BLaER1 (cell line): ENCODE measurements around the gene TMEM170A.
A peak's percentile ranks its signal among the peaks of the same experiment; 100 is the strongest.
"Not testable (repeated sequence)": the region's sequence is repeated elsewhere in the genome, so short reads cannot be mapped to it uniquely, and the experiment has no call there.

Experiments used
- H3K27ac ChIP-seq: shearing (Covaris generic); formaldehyde crosslinking; 2 replicates; pipeline ENCODE4 v1.8.1; 2022
- H3K27me3 ChIP-seq: shearing (Covaris generic); formaldehyde crosslinking; 2 replicates; pipeline ENCODE4 v1.8.1; 2022
- H3K36me3 ChIP-seq: shearing (Covaris generic); formaldehyde crosslinking; 2 replicates; pipeline ENCODE4 v1.8.1; 2022
- H3K4me1 ChIP-seq: shearing (Covaris generic); formaldehyde crosslinking; 2 replicates; pipeline ENCODE4 v1.8.1; 2022
- H3K4me2 ChIP-seq: shearing (Covaris generic); formaldehyde crosslinking; 2 replicates; pipeline ENCODE4 v1.8.1; 2022
- H3K4me3 ChIP-seq: shearing (Covaris generic); formaldehyde crosslinking; 2 replicates; pipeline ENCODE4 v1.8.1; 2022
- H3K9ac ChIP-seq: shearing (Covaris generic); formaldehyde crosslinking; 2 replicates; pipeline ENCODE4 v1.8.1; 2022
- H3K9me3 ChIP-seq: shearing (Covaris generic); formaldehyde crosslinking; 2 replicates; pipeline ENCODE4 v1.8.1; 2022
- H4K20me1 ChIP-seq: shearing (Covaris generic); formaldehyde crosslinking; 2 replicates; pipeline ENCODE4 v1.8.1; 2022
- Cebpa-rat ChIP-seq: shearing (Covaris generic); IDR thresholded peaks from 2 replicates; pipeline ENCODE4 v1.8.1; 2022

Gene TMEM170A

DNA sequence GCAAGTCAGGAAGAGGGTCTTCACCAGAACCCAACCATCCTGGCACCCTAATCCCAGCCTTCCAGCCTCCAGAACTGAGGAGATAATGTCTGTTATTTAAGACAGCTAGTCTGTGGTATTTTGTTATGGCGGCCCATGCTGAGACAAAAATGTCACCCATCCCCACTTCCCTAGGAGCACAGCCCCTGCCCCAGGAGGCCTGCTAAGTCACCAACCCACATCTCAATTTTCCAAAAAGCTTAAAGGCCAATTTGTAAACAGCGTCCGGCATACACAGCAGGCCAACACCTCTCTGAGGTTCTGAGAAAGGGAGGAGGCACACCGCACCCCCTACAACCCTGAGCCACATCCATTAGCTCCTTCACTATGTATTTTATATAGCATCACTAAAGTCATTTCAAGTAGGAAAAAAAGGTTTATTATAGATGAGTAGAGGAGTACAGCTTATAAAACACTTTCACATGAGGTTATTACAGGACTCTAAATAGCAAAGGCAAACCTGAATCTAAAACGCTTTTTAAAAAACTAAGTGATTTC is 6.9 kb downstream of the TMEM170A start:
- Histone ChIP-seq H4K20me1 (peaks cover 100% of the 10 kb centered on the region), H3K4me1 (peaks cover 66% of the 10 kb centered on the region), H3K4me2 (no peak overlapping the region), H3K27ac (no peak overlapping the region), H3K36me3 (peaks cover 37% of the 10 kb centered on the region), H3K9ac (no peak overlapping the region), H3K27me3 (no peaks in the 10 kb centered on the region), H3K9me3 (no peaks in the 10 kb centered on the region), H3K4me3 (no peak overlapping the region)
- TF ChIP-seq Cebpa-rat: no peak

DNA sequence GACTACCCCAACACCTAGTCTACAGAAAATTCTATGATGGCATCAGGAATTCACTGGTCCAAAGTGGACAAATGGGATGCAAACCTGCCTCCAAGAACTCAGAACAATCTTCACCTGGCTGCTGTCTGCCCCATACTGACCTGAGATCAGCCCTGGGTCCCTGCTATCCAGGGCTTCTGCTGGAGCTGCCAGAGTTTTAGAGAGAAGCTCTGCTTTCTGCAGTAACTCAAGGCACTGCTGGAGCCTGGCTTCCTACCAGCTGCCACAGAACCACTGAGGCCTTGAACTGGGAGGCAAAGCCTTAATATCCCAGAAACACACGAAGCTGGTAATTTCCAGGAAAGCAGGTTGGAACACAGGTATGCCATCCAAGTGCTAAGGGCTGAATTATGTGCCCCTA is 7.5 kb downstream of the TMEM170A start:
- no peaks in the 10 kb centered on the region for H3K27me3 ChIP-seq
- TF ChIP-seq Cebpa-rat: no peak

DNA sequence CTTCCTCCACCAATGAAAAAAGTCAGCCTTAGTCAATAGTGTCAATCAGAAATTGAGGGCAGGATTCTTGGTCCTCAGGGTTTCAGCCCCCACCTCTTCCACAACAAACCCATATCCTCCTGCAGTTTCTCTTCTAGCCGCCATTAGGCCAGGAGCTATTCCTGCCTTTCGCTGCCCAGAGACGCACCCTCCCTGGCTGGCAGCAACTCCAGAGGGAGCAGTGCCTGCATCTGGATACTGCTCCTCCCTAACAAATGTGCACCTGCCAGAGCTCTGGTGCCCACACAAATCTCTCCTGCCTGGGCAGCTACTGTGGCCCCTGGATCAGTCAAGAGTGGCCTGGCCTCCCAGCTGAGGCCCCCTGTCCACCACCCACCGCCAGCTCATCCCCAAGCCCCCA is 8.0 kb downstream of the TMEM170A start:
- peaks cover 57% of the 10 kb centered on the region for H3K4me1 ChIP-seq
- not testable (repeated sequence) for H3K4me3 ChIP-seq, H3K9me3 ChIP-seq, H3K9ac ChIP-seq, H3K27ac ChIP-seq, H3K27me3 ChIP-seq, H3K4me2 ChIP-seq
- H3K36me3 ChIP-seq: peaks cover 44% of the 10 kb centered on the region
- H4K20me1 ChIP-seq: peaks cover 98% of the 10 kb centered on the region

More for the DNA sequence above, 7.5 kb downstream of the TMEM170A start:
- Histone ChIP-seq H3K4me1 (peaks cover 60% of the 10 kb centered on the region), H4K20me1 (peaks cover 99% of the 10 kb centered on the region), H3K9me3 (no peaks in the 10 kb centered on the region), H3K4me2 (peak overlapping the region; percentile 7; the same call in 1 of the 2 replicates), H3K4me3 (no peak overlapping the region), H3K36me3 (peaks cover 42% of the 10 kb centered on the region), H3K9ac (no peak overlapping the region), H3K27ac (no peak overlapping the region)

DNA sequence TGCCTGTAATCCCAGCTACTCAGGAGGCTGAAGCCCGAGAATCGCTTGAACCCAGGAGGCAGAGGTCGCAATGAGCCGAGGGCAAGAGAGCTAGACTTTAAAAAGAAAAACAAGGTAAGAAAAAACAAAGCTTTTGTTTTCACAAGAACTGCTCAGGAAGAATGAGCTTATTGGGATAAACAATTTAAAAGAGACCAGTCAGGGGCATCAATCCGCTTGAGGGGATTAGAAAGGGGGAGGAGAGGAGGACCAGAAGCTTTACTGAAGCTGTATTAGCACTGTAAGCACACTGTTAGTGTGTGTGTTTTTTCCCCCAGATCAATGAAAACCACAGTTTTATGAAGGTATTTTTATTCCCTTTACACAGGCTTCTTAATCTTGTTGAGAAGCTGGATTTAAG is 8.8 kb downstream of the TMEM170A start:
- Histone ChIP-seq H3K36me3 (peaks cover 46% of the 10 kb centered on the region), H4K20me1 (peaks cover 98% of the 10 kb centered on the region)

DNA sequence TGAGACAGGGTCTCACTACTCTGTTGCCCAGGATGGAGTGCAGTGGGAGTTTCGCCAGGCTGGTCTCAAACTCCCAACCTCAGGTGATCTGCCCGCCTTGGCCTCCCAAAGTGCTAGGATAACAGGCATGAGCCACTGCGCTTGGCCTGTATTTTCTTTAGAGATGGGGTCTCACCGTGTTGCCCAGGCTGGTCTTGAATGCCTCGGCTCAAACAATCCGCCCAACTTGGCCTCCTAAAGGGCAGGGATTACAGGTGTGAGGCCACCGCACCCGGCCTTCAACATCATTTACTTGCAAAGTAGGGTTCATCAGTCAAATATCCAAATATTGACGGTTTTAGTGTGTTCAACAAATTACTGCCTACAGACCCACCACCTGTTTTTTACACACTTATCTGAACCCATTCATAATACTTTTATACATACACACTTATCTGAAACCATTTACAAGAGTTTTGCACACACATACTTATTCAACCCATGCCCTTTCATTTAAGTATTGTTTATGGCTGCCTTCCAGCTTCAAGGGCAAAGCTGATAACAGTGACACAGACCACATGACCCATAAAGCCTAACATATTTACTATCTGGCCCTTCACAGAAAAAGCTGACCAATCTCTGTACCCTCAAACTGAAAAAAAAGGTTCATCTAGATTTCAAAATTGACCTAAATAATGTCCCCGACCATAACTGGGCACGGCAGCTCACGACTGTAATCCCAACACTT is 11.9 kb downstream of the TMEM170A start:
- peaks cover 40% of the 10 kb centered on the region for H3K4me1 ChIP-seq
- no peak overlapping the region for H3K4me3 ChIP-seq
- peaks cover 96% of the 10 kb centered on the region for H4K20me1 ChIP-seq
- H3K36me3 ChIP-seq: peaks cover 58% of the 10 kb centered on the region
- no peaks in the 10 kb centered on the region for H3K9me3 ChIP-seq
- no peak overlapping the region for H3K4me2 ChIP-seq
- no peak for TF ChIP-seq Cebpa-rat
- H3K27ac ChIP-seq: no peak overlapping the region
- no peak overlapping the region for H3K9ac ChIP-seq
- H3K27me3 ChIP-seq: no peaks in the 10 kb centered on the region

More for the DNA sequence above, 8.8 kb downstream of the TMEM170A start:
- no peak overlapping the region for H3K4me3 ChIP-seq
- TF ChIP-seq Cebpa-rat: no peak
- no peaks in the 10 kb centered on the region for H3K27me3 ChIP-seq
- H3K9me3 ChIP-seq: no peaks in the 10 kb centered on the region
- peaks cover 56% of the 10 kb centered on the region for H3K4me1 ChIP-seq
- H3K27ac ChIP-seq: no peak overlapping the region
- no peak overlapping the region for H3K9ac ChIP-seq
- 0 out of 2 replicates have a peak overlapping the region, but pooled peaks have one; percentile 14 for H3K4me2 ChIP-seq

DNA sequence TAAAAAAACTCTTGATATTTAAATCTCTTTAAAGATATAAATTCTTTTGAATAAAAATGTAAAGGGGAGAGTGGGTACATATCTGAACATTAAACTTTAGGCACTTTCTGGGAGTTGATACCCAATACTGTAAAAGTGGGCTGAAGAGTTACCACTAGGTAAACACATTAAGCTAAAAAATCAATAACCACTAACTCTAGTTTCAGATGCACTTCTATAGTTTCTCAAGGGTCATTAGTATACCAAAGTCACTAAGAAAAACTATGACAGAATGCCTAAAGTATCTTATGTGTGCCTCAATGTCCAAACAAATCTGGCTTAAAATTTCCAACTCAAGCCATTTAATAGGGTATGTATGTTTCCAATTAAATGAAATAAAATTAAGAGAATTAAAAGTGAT is 18.1 kb downstream of the TMEM170A start:
- H3K4me3 ChIP-seq: no peak overlapping the region
- H3K36me3 ChIP-seq: peaks cover 74% of the 10 kb centered on the region
- H3K27me3 ChIP-seq: no peaks in the 10 kb centered on the region
- no peak overlapping the region for H3K4me2 ChIP-seq
- H4K20me1 ChIP-seq: peaks cover 40% of the 10 kb centered on the region
- peaks cover 7% of the 10 kb centered on the region; the same call in 1 of the 2 replicates for H3K9me3 ChIP-seq
- no peak for TF ChIP-seq Cebpa-rat
- no peak overlapping the region for H3K9ac ChIP-seq
- no peaks in the 10 kb centered on the region; the same call in 1 of the 2 replicates for H3K4me1 ChIP-seq
- H3K27ac ChIP-seq: no peak overlapping the region

DNA sequence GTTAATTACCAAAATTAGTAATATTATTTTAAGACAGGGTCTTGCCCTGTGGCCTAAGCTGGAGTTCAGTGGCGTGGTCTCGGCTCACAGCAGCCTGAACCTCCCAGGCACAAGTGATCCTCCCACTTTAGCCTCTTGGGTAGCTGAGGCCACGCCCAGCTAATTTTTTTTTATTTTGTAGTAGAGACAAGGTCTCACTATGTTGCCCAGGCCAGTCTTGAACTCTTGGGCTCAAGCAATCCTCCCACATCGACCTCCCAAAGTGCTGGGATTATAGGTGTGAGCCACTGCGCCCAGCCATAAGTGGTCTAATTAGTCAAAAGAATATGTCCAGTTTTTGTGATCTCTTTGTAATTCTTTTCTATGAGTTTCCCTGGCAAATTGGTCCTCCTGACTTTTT is 19.2 kb downstream of the TMEM170A start:
- Histone ChIP-seq H3K9me3 (peaks cover 7% of the 10 kb centered on the region; the same call in 1 of the 2 replicates), H3K4me2 (no peak overlapping the region), H3K4me3 (no peak overlapping the region), H3K27me3 (no peaks in the 10 kb centered on the region), H4K20me1 (peaks cover 29% of the 10 kb centered on the region; the same call in 1 of the 2 replicates), H3K27ac (no peak overlapping the region), H3K4me1 (no peaks in the 10 kb centered on the region; the same call in 1 of the 2 replicates), H3K9ac (no peak overlapping the region), H3K36me3 (peaks cover 71% of the 10 kb centered on the region)
- TF ChIP-seq Cebpa-rat: no peak

DNA sequence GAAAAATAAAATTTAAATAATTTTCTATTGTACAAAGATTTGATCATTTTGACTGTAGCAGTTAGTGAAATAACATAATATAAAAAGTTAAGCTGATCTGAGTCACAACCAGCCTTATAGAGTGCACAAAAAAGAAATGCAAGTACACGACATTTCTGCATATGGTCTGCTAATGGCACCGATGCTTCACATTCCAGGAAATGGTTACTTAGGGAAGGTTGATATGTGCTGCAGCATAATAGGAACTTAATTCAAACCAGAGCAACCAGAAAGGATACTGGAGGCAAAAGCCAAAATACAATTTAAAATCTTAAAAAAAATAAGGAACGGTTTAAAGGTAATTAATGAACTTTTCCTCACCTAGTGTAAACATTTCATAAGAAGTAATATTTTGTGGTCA is 21.2 kb downstream of the TMEM170A start:
- no peak overlapping the region for H3K4me2 ChIP-seq
- no peak overlapping the region for H3K4me3 ChIP-seq
- no peak for TF ChIP-seq Cebpa-rat
- H3K27me3 ChIP-seq: no peaks in the 10 kb centered on the region
- H3K9ac ChIP-seq: no peak overlapping the region
- H3K4me1 ChIP-seq: no peaks in the 10 kb centered on the region; the same call in 1 of the 2 replicates
- no peak overlapping the region for H3K27ac ChIP-seq
- peaks cover 7% of the 10 kb centered on the region; the same call in 1 of the 2 replicates for H3K9me3 ChIP-seq
- peaks cover 11% of the 10 kb centered on the region; the same call in 1 of the 2 replicates for H4K20me1 ChIP-seq
- peaks cover 53% of the 10 kb centered on the region for H3K36me3 ChIP-seq

DNA sequence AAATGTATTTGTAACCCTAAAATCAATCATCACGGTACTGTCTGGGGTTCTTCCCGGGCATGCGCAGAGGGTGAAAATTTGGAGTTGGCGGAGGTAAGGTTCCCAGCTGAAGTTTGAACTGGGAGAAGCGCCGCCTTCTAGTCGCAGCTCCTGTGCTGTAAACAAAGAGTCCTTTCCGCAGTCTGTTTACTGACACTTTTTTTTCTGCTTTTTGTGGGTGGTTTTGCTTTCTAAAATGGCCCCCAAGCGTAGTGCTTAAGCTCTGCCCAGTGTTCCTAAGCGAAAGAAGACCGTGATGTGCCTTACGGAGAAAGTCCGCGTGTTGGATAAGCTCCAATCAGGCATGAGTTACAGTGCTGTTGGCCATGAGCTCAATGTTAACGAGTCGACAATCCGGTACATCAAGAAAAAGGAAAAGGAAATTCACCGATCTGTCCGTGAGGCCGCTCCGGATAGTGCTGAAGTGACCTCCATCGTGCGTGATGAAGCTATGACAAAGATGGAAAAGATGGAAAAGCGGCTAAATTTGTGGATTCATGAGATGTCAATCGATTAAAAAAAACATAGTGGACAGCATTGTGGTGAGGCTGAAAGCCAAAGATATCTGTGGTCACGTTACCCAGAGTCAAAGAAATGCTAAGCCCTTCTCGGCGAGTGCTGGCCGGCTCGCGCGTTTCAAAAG is 30.6 kb downstream of the TMEM170A start:
- peak overlapping the region; percentile 85 for H3K9ac ChIP-seq
- peaks cover 29% of the 10 kb centered on the region for H4K20me1 ChIP-seq
- TF ChIP-seq Cebpa-rat: no peak
- peak overlapping the region; percentile 83 for H3K4me3 ChIP-seq
- H3K27ac ChIP-seq: peak overlapping the region; percentile 81
- peak overlapping the region; percentile 79 for H3K4me2 ChIP-seq
- H3K9me3 ChIP-seq: no peaks in the 10 kb centered on the region
- peaks cover 15% of the 10 kb centered on the region for H3K36me3 ChIP-seq
- H3K4me1 ChIP-seq: peaks cover 32% of the 10 kb centered on the region
- H3K27me3 ChIP-seq: no peaks in the 10 kb centered on the region
